Myocyte (in vitro differentiated cells): ENCODE data around the gene RPS28. TPM values are rescaled to one million over a fixed set of nuclear protein-coding genes. Genes with fewer than 3 reads are reported as not detected.
"Not testable (repeated sequence)": the region's sequence is repeated elsewhere in the genome, so short reads cannot be mapped to it uniquely, and the experiment has no call there.

Experiments
- DNase-seq: peaks from one replicate; pipeline ENCODE4 v3.0.0-alpha.2; 2012; ENCODE audit warnings: low read depth
- polyA plus RNA-seq: library from polyadenylated mRNA; unstranded; fragments of >200 nt; gene quantifications from one replicate; pipeline ENCODE4 v1.2.1, GENCODE V29; 2012; ENCODE audit warnings: missing spikeins
- total RNA-seq: library from RNA; depleted of rRNA; stranded (reverse); fragments of >200 nt; gene quantifications from 2 replicates; pipeline ENCODE4 v1.2.3, GENCODE V29; 2014

Gene RPS28
- total RNA-seq: 184 and 191 TPM in 2 replicates
- 1,008 TPM for polyA plus RNA-seq

GRCh38 chr19:8321067-8321985 lies at the start of gene RPS28, which contains the start of gene NDUFA7:
Gene RPS28, plus strand, starts transcription at chr19:8321496. Its CDS starts 35 bp downstream, at chr19:8321531.
Gene NDUFA7, minus strand, starts transcription at chr19:8321375. Its CDS starts 17 bp downstream, at chr19:8321358.
- peak; percentile 95 for DNase-seq

- not testable (repeated sequence) for DNase-seq
Measured at GRCh38 chr19:8276508-8276907, 44.8 kb upstream of the RPS28 start.

- DNase-seq: not testable (repeated sequence)
Measured at GRCh38 chr19:8291337-8291736, 30.0 kb upstream of the RPS28 start.

- peak; percentile 78 for DNase-seq
Measured at GRCh38 chr19:8302357-8302691, 19.0 kb upstream of the RPS28 start.

- no peak for DNase-seq
Measured at GRCh38 chr19:8302734-8303133, 18.6 kb upstream of the RPS28 start.

GRCh38 chr19:8304841-8305621 lies 16.3 kb upstream of the RPS28 start:
- DNase-seq: no peak

GRCh38 chr19:8305798-8306197 lies 15.5 kb upstream of the RPS28 start:
- no peak for DNase-seq

- no peak for DNase-seq
Measured at GRCh38 chr19:8306235-8307054, 14.9 kb upstream of the RPS28 start.

GRCh38 chr19:8307400-8307964 lies 13.8 kb upstream of the RPS28 start:
- DNase-seq: no peak

- peak; percentile 92 for DNase-seq
Measured at GRCh38 chr19:8307965-8308866, 13.1 kb upstream of the RPS28 start, which contains the start of gene CD320. Gene CD320, minus strand, starts transcription at chr19:8308358. Its CDS starts 68 bp downstream, at chr19:8308290.

- no peak for DNase-seq
Measured at GRCh38 chr19:8308891-8309291, 12.4 kb upstream of the RPS28 start.

- DNase-seq: no peak
Measured at GRCh38 chr19:8310342-8311055, 10.8 kb upstream of the RPS28 start.

- DNase-seq: no peak
Measured at GRCh38 chr19:8311461-8312260, 9.6 kb upstream of the RPS28 start.

GRCh38 chr19:8314981-8315640 lies 6.2 kb upstream of the RPS28 start:
- DNase-seq: not testable (repeated sequence)

GRCh38 chr19:8316351-8317125 lies 4.8 kb upstream of the RPS28 start:
- DNase-seq: no peak

- not testable (repeated sequence) for DNase-seq
Measured at GRCh38 chr19:8318835-8319234, 2.5 kb upstream of the RPS28 start.
